ENCODE measurements around the gene RAB15.

RAB15 gene

DNA sequence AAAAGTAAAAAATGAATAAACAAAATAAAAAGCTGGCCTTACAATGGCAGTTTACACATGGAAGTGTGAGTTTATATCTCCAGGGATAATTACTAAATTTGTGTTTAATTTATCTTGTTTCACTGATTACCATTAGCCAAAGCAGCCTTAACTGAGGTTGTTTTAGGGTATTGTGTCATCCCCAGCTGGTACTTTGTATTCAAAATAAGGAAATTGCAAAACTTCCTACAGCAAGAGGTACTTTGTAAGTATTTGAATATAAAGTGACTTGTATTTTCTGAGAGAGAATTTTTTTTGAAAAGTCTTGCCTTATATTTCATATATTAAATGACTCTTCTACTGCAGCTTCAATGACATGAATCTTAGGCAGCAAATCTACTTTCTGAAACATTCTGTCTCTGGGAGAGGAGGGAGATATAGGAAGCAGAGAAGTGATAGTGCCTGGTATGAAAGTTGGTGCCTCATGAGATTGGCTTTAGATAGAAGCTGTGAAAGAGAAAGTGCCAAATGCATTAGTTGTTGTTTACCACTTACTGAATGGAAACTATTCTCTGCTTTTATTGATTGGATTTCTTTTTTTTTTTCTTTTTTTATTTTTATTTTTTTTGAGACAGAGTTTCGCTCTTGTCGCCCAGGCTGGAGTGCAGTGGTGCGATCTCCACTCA is 21.3 kb upstream of the RAB15 start:
- Histone ChIP-seq H3K4me1 (no peaks in the 10 kb centered on the region), H3K27me3 (no peaks in the 10 kb centered on the region), H3K4me3 (ENCODE audit: low read depth, low read length) (no peak overlapping the region), H3K36me3 (no peaks in the 10 kb centered on the region), H3K9me3 (no peaks in the 10 kb centered on the region)
- TF ChIP-seq, protein P1, sequence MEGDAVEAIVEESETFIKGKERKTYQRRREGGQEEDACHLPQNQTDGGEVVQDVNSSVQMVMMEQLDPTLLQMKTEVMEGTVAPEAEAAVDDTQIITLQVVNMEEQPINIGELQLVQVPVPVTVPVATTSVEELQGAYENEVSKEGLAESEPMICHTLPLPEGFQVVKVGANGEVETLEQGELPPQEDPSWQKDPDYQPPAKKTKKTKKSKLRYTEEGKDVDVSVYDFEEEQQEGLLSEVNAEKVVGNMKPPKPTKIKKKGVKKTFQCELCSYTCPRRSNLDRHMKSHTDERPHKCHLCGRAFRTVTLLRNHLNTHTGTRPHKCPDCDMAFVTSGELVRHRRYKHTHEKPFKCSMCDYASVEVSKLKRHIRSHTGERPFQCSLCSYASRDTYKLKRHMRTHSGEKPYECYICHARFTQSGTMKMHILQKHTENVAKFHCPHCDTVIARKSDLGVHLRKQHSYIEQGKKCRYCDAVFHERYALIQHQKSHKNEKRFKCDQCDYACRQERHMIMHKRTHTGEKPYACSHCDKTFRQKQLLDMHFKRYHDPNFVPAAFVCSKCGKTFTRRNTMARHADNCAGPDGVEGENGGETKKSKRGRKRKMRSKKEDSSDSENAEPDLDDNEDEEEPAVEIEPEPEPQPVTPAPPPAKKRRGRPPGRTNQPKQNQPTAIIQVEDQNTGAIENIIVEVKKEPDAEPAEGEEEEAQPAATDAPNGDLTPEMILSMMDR (IDR thresholded peaks at IDR 0.05; ENCODE audit: low read depth, low read length), result no peak
- DNase-seq, result no peak

DNA sequence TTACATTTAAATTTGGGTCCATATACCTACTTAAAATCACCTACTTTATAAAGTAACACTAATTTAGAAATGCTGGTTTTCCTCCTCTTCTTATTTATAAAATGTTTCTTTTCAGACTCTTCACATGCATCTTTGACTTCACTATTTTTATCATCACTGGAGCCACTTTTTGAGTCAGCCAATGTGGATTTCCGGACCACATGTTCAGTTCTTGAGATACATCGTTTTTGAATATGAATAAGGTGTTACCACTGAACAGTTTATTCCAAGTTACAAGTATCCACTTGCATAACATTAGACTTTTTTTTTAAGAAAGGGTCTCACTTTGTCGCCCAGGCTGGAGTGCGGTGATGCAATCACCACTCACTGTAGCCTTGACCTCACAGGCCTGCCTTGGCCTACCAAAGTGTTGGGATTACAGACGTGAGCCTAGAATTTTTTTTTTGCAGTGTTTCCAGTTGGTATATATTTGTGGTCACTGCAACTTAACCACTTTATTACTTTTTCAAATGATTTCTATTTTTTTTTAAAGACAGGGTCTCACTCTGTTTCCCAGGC is 20.3 kb upstream of the RAB15 start:
- H3K9me3 ChIP-seq, result no peaks in the 10 kb centered on the region
- no peaks in the 10 kb centered on the region for H3K27me3 ChIP-seq
- TF ChIP-seq, protein P1 (IDR thresholded peaks at IDR 0.05; ENCODE audit: low read depth, low read length), result no peak
- H3K4me1 ChIP-seq, result no peaks in the 10 kb centered on the region
- H3K36me3 ChIP-seq, result no peaks in the 10 kb centered on the region
- H3K4me3 ChIP-seq (ENCODE audit: low read depth, low read length), result no peak overlapping the region
- no peak for DNase-seq

DNA sequence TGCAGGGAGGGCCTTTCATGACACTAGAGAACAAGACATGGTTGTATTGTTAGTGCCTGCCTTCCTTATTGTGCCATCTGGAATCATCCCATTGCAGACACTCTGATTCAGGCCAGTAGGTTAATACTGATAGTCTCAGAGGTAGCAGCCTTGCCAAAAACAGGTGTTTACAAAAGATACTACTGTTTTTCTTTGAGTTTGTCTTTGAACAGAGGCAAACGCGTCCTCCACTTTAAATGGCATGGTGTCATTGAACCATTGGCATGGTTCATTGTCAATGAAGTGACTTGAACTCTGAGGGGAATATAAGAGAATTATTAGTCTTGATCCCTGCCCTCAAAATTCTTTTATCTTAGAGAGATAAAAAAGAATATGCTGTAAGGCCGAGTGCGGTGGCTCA is 18.8 kb upstream of the RAB15 start:
- no peaks in the 10 kb centered on the region for H3K4me1 ChIP-seq

DNA sequence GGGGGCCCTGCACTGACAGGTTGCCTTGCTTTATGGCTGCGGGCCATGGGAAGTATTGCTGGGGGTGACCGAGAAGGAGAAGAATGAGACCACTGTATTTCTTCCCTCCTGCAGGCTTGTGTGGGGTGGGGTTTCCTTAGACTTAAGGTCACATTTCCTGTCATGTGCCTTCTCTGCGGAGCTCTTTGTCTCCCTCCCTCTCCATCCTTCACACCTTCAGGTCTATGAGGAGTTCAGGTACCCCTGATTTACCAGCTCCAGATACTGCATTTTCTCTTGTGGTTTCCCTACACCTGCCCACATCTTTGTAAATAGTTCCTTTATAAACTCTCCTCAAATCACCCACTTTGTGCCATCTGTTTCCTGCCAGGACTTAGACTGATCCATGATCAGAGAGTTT is 18.2 kb upstream of the RAB15 start:
- H3K4me1 ChIP-seq, result no peaks in the 10 kb centered on the region
- H3K9me3 ChIP-seq, result no peaks in the 10 kb centered on the region
- H3K27me3 ChIP-seq, result no peaks in the 10 kb centered on the region
- no peak overlapping the region for H3K4me3 ChIP-seq (ENCODE audit: low read depth, low read length)
- DNase-seq, result no peak
- TF ChIP-seq, protein P1 (IDR thresholded peaks at IDR 0.05; ENCODE audit: low read depth, low read length), result no peak
- no peaks in the 10 kb centered on the region for H3K36me3 ChIP-seq

More for the DNA sequence above, 18.8 kb upstream of the RAB15 start:
- no peaks in the 10 kb centered on the region for H3K27me3 ChIP-seq
- no peak overlapping the region for H3K4me3 ChIP-seq (ENCODE audit: low read depth, low read length)
- TF ChIP-seq, protein P1 (IDR thresholded peaks at IDR 0.05; ENCODE audit: low read depth, low read length), result no peak
- no peak for DNase-seq
- H3K36me3 ChIP-seq, result no peaks in the 10 kb centered on the region
- no peaks in the 10 kb centered on the region for H3K9me3 ChIP-seq

DNA sequence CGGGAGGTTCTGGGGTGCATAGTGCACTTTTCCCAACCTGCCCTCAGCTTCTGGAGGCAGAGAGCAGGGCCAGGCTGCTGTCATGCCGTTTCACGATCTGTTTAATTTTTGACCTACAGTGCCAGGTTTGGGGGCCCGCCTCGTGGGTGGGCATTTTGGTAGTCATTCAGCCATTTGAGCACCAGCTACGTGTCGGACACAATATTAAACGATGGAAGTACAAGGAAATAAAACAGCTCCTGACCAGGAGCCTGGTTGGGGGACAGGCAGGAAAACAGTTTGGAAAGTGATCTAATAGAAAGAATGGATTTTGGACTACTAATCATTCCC is 15.3 kb upstream of the RAB15 start:
- Histone ChIP-seq H3K4me1 (no peaks in the 10 kb centered on the region), H3K4me3 (ENCODE audit: low read depth, low read length) (peak overlapping the region; percentile 91), H3K36me3 (no peaks in the 10 kb centered on the region), H3K9me3 (no peaks in the 10 kb centered on the region), H3K27me3 (no peaks in the 10 kb centered on the region)
- no peak for DNase-seq
- TF ChIP-seq, protein P1 (IDR thresholded peaks at IDR 0.05; ENCODE audit: low read depth, low read length), result no peak

DNA sequence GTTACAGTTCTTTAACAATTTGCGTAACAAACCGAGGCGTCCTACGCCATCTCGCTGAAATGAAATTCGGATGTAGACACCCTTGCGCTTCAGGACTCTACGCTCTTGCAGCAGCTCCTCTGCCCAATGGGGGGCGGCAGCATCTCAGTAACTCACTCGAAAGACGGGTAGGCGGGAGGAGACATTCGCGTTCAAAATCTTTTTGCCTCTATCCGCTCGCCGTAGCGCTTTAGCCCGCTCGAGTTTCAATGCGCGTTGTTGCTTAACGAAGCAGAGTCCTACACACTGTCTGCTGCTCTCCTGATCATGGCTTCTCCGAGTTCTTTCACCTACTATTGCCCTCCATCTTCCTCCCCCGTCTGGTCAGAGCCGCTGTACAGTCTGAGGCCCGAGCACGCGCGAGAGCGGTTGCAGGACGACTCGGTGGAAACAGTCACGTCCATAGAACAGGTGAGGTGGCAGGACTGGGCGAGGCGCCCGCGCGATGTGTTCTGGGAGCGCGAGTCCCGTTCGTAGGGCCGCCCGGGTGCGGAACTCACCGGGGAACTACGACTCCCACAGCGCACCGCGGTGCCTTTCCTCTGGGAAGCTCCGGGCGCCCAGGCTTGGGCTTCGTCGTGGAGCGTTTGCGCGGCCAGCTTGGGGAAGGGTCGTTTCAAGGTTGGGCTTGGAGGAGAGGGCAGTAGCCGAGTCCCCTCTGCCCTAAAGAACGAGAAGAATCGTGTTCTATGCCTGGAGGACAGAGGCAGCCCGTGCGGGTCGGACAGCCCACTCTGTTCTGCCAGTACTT is 14.7 kb upstream of the RAB15 start, which contains the start of gene FNTB:
Gene FNTB (plus strand): TSS at position 248 of the 790 bp plus-strand sequence. CDS start 59 bp downstream, at position 307.
- Histone ChIP-seq H3K36me3 (no peaks in the 10 kb centered on the region), H3K9me3 (no peaks in the 10 kb centered on the region), H3K4me1 (no peaks in the 10 kb centered on the region), H3K27me3 (no peaks in the 10 kb centered on the region), H3K4me3 (ENCODE audit: low read depth, low read length) (peak within 1 kb of the TSS; percentile 91)
- TF ChIP-seq, protein P1 (IDR thresholded peaks at IDR 0.05; ENCODE audit: low read depth, low read length), result peak; percentile 87
- peak; percentile 96 for DNase-seq

Measured in BE2C (cell line).